Left hindlimb (tissue), 1 donor: ENCODE results near the gene NOL7.

Experiments
- DNase-seq: peaks from one replicate; pipeline ENCODE4 v3.0.0-alpha.2; 2018

NOL7 gene

GRCh38 chr6:13660273-13660672 lies 45.1 kb downstream of the NOL7 start:
- no peak for DNase-seq

DNA sequence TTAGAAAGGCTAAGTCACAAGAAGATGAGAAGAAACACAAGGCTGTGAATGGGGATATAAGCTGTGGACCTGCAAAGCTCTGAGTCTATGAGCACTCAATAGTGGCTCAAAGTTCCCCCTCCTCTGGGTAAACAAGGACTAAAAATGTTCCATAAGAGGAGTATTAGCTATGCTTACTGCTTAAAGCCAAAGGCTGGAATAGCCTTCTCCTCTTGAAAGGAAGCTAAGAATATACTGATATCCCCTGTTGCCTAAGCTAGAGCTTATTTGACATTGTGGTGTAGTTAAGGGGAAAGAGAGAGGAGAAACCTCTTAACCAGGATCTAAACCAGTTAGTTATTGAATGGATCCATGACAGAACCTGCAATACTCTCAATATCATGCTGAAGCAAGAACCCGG lies 45.8 kb downstream of the NOL7 start:
- DNase-seq: no peak

GRCh38 chr6:13661647-13662046 lies 46.5 kb downstream of the NOL7 start:
- DNase-seq: no peak

- no peak for DNase-seq
Observed at GRCh38 chr6:13662651-13663334, 47.7 kb downstream of the NOL7 start.

DNA sequence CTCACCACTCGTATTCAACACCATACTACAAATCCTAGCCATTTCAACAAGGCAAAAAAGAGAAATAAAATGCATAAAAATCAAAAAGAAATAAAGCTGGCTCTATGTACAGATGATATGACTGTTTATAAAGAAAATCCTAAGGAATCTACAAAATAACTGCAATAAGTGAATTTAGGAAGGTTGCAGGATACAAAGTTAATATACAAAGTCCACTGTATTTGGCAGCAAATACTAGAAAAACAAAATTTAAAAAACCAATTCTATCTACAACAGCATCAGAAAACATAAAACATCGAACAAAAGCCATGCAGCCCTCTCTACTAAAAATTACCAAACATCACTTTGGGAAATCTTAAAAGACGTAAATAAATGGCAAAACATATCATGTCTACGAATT lies 48.9 kb downstream of the NOL7 start:
- no peak for DNase-seq

GRCh38 chr6:13664703-13665352 lies 49.7 kb downstream of the NOL7 start:
- DNase-seq: no peak

DNA sequence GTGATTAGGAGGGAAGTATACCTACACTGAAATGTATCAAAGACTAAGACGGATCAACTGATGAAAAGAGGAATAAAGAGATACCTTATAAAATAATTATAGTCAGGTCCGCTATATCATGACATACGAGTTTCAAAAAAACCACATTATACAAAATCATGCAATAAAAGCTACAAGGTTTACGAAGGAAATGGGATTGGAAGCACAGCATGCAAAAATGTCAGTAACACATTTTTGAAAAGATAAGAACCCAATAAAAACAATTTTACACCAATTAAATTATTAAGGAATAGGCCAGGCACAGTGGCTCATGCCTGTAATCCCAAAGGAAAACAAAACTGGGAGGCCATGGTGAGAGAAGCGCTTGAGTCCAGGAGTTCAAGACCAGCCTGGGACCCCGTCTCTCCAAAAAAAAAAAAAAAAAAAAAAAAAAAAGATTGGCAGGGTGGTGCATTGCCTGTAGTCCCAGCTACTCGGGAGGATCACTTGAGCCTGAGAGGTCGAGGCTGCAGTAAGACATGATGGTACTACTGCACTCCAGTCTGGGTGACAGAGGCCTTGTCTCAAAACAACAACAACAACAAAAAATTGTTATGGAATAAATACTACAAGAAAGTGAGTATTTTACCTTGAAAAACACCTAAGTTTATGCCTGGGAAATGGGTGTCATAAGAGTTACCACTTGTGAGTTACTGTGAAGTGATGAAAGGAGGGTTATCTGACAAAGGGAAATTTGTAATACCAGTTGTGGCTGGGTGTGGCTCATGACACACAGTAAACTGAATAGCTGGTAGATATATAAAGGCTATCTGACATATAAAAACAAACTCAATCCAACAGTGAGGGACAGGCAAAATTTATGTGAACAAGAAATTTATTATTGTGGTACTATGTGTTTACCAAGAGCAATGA lies 51.3 kb downstream of the NOL7 start:
- DNase-seq: no peak

- no peak for DNase-seq
Observed at GRCh38 chr6:13667655-13668054, 52.5 kb downstream of the NOL7 start.

- DNase-seq: no peak
Observed at GRCh38 chr6:13668291-13668928, 53.3 kb downstream of the NOL7 start.

DNA sequence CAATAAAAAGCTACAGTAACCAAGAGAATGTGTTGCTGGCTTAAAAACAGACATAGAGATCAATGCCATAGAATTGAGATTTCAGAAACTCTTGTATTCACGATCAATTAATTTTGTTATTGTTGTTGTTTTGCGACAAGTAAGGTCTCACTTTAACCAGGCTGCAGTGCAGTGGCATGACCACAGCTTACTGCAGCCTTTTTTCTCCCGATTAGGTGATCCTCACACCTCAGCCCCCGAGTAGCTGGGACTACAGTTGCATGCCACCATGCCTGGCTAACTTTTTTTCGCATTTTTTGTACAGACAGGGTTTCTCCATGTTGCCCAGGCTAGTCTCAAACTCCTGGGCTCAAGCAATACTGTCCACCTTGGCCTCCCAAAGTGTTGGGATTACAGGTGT lies 54.3 kb downstream of the NOL7 start:
- DNase-seq: no peak
